GM19467 (cell line): Measurements from ENCODE around the gene TBX3.

ENCODE experiments used
- ATAC-seq: cut with Tn5 transposase; IDR thresholded peaks from one replicate; pipeline ENCODE4 v1.9.1; 2021; ENCODE audit warnings: mild to moderate bottlenecking, moderate library complexity; ENCODE audit not compliant: unreplicated experiment

The TBX3 gene

DNA sequence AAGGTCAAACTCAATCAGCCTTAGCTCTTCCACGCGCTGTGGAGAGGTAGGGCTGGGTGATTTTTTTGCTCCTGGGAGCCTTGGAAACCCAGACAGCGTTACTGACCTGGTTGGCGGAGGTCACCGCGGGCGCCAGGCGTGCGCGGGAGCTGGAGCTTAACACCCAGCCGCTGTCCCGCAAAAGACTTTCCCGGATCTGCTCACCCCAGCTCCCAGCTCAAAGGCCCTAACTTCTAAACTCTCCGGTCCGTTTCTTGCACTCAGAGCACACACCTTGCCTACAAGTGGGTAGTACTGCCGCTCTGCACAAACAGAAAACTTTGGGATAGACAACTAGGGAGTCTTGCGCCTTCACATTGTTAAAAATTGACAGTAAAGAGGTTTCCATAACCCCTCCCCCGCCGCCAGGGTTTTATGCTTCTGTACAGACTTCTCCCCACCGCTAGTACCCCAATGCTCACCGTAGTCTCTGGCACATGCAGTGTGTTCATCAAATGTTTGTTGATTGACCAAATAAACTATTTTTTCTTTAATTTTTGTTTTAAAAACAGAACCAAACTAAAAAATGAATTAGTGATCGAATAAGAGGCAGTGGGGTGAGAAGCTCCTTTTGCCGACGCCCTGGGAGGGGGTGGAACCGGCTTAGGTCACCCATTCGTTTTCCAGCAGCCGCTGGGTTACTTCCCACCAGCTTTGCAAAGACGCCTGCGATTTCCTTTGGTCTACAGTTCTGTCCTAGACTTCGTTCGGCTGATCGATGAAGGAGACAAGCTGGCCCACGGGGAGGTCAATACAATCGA lies 12.7 kb upstream of the TBX3 start:
- no peak for ATAC-seq

- no peak for ATAC-seq
Observed at GRCh38 chr12:114695305-114695592, 11.3 kb upstream of the TBX3 start.

DNA sequence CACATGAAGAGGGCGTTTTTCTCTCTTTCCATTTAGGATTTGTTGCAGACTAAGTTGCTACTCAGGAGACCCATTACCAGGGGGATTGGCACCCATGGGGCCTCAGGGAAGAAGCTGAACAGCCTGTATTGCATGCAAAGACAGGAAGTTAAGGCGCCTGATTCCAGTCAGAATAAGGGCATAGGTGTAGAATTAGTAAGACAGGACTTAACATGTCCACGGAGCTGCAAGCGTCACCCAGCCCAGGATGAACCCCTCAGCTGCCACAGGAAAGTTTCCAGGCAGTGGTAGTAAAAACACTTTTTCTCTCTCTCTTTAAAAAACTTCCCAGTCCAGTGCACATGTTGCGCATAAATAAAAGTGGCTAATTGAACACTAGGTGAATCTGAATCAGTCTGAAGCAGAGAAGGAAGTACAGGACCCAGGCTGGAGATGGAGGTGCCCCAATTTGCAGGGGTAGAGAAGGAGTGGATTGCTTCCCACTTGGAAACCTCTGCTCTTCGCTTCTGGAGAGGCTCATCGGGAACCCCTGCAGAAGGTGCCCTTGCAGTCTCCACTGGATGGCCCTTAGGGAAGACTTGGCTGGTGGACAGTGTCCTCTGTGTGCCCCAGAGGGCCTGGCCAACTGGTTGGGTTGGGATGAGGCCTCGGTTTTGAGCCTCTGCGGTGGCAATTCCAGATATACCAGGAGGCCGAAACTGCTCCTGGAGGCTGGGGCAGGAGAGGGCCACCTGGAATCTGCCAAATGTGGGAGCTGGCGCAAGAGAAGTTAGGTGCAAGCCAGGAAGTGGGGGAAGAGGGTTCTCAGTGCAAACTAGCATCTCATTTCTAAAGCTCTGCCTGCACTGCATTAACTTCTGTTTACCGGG lies 10.7 kb upstream of the TBX3 start:
- ATAC-seq = no peak

DNA sequence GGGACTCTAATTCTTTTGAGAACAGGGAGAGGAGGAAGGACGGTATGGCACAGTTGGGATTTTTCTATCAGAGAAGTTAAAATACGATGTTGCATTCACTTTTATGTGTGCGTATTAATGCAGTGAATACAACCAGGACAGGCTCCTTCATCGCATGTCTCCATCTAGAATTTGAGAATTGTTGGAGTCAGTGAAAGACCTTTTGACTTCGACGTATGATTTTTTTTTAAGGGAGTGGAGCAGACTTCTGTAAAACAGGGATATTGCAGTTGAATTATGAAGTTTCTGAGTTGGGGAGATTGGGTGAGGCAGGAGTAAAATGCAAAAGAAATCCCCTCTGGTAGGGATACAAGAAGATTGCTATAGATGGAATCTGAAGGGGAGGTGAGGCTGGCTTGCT lies 9.6 kb upstream of the TBX3 start:
- ATAC-seq = no peak

DNA sequence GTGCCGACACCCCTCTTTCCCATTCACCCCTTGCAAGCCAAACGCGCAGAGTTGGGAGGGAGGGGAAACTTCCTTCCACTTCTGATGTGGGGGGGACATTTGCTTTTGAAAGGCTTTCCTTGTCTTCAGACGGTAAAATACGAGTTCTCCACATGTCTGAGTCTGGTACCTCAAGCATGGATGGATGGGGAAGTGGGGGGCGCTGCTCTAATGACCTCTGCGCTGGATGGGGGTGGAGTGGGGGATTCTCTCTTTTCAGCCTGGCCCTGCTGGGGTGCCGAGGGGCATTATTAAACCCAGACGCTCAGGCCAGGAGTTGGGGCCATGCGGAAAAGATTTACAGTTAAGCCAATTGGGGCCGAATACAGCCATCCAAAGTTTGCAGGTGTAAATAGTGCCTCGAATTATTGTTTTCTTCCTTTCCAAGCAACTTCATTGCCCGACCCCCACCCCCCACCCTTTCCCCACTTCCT lies 9.1 kb upstream of the TBX3 start:
- no peak for ATAC-seq

- ATAC-seq = no peak
Observed at GRCh38 chr12:114692186-114693058, 8.4 kb upstream of the TBX3 start.

DNA sequence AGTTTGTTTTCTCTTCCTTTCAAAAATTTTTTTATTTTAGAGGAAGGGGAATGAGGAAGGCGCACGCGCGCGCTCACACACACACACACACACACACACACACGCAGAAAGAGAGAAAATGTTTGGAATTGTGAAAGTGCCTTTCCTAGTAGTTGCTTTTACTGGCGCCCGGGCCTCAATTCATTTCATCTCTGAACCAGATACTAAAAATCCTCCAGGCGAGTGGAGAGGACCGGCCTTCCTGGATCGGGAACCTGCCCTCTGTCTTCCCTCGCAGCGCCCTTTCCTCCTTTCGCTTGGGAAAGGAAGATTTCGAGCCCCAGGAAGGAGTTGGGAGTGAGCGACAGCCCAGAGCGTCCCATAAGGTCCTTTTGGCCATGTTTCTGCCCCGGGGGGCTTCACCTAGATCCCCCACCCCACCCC lies 7.8 kb upstream of the TBX3 start:
- ATAC-seq = no peak

DNA sequence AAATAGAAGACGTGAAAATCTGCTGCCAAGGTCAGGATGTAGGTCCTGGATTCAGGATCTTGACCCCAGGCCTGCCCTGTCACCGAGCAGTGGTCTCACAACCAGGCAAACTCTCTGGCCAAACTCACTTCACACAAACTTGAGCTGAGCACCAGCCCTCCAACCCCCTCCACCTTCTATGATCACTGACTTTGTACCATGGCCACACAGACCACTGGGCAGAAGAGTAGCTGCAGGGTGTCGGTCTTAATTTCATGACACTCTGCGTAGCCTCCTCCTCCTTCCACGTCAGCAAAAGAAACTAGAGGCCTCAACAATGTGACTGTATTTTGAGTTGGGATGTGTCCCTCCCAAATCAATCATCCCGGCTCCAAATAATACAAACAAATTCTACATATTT lies 7.2 kb upstream of the TBX3 start:
- no peak for ATAC-seq

- no peak for ATAC-seq
Observed at GRCh38 chr12:114690267-114691135, 6.5 kb upstream of the TBX3 start.

DNA sequence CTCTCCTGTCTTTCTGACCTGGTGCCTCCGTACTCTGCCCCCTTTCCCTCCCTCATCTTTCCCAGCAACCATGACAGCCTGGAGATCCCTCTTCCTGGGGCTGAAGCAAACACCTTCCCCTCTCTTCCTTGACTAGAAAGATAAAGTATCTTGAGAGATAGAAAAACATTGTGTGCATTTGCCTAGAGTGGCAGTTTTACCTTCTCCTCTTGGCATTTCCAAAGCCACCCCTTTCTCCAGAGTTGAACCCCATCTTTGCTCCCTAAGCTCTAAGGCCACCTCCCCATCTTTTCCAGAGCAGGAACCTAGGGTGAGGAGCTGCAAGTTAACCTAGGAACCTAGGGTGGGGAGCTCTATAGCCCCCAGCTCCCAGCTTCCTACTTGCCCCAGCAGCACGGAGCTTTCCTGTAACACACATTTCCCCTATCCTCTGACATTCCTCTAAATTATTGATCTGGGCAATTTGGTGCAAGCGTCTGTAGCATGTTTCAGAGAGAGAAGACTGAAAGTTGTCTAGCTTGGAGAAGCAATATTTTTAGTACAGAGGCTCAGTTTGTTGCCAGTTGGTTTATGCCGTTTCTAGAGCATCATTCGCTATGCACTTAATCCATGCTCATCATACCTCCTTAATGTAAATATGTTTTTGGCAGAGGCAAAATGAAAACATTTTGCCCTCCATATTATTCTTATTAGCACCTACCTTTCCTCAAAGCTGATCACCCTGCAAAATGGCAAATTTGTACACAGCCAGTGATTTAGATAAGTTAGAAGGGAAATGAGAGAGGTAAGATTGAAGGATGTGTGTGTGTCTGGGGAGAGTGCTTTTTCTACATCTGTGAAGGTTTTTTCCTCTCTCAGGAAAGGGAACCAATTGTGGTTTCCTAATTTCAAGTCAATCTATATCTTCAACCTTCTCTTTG lies 5.4 kb upstream of the TBX3 start:
- no peak for ATAC-seq

DNA sequence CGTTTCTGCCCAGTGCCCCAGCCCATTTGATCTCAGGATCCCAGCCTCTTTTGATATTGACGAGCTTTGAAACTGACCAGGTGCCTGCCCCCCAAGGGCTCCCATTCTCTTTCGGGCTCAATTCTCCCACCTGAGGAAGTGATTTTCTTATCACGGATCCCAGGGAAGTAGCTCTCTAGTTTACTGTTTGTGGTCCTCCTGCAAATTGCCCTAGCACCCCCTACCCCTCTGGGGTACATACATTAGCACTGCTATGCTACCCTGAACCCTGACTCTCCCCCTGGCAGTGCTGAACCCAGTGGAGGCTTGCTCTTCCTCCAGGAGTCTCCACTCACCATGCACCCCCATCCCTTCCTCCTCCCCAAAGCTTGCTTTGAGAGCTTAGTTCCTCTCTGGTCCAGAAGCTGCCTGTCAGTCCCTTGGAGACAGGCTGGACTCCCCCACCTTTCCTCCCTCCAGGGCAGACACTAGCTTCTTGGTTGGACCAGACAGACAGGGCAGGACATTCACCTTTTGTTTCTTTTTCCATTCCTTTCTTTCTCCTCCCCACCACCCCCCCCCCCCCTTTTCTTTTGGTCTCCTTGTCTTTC lies 4.4 kb upstream of the TBX3 start:
- no peak for ATAC-seq

DNA sequence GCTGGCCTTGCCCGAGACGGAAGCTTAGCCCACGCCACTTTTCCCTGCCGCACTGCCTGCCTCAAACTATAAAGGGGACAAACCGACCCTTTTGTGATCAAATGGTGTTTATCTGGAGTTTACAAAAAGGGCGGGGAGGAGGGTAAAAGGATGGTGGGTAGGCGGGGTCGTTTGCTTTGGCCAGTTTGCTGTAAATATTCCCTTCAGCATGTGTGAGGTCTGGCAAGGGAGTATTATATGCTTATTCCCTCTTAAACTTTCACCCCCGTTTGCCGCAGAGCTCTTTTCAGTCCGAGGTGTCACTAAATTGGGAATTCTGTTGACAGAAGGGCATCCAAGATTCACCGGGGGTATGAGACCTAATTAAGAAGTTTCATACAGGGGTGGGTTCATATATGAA lies 3.8 kb upstream of the TBX3 start:
- no peak for ATAC-seq

DNA sequence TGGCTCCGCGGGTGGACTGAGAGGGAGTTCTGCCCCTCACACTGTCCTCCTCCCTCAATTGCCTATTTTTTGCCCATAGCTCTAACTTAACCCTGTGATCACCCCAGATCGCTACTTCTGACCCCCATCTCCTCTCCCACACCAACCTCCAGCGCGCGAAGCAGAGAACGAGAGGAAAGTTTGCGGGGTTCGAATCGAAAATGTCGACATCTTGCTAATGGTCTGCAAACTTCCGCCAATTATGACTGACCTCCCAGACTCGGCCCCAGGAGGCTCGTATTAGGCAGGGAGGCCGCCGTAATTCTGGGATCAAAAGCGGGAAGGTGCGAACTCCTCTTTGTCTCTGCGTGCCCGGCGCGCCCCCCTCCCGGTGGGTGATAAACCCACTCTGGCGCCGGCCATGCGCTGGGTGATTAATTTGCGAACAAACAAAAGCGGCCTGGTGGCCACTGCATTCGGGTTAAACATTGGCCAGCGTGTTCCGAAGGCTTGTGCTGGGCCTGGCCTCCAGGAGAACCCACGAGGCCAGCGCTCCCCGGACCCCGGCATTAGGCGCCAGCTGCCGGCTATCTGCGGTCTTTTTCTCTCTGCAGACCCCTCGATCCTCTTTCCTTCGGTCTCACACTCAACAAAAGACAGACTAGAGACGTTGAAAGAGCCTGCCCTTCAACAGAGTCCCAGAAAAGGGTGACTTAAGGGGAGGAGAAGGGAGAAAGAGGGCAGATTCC lies 3.0 kb upstream of the TBX3 start:
- no peak for ATAC-seq

DNA sequence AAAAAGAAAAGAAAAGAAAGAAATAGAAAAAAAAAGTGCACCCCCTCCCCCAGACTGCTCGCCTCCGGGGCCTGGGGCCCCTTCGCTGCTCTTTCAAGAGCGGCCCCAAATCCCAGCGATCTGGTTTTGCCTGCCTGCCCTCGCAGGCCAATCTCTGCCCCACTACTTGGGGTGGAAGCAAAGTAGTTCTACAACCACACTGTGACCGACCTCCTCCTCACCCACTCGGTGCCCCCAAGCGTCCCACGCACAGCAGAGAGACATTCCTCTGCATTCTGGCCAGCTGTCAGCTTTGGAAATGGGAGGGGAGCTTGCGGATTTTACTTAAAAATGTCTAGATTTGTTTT lies 2.4 kb upstream of the TBX3 start:
- no peak for ATAC-seq

DNA sequence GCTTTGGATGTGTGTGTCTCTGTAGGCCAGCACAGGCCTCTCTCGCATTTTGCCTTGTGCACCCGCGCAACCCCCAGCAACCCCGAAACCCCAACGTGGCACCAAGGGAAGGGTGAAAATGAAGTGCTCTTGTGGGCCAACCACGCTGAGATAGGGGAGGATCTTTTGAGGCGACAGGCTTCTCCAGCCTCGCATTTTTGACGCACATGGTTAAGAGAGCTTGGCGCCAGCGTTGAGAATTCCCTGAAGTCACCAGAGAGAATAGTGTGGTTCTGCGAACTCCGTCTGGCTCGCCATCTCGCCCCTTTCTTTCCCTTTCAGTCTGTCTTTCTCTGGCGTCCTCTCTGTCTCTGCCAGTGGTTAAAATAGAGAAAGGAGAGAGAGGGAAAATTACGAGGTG lies 1.9 kb upstream of the TBX3 start:
- ATAC-seq = no peak

- no peak for ATAC-seq
Observed at GRCh38 chr12:114685320-114685781, 1.4 kb upstream of the TBX3 start.

- no peak for ATAC-seq
Observed at GRCh38 chr12:114684870-114685273, 897 bp upstream of the TBX3 start.

DNA sequence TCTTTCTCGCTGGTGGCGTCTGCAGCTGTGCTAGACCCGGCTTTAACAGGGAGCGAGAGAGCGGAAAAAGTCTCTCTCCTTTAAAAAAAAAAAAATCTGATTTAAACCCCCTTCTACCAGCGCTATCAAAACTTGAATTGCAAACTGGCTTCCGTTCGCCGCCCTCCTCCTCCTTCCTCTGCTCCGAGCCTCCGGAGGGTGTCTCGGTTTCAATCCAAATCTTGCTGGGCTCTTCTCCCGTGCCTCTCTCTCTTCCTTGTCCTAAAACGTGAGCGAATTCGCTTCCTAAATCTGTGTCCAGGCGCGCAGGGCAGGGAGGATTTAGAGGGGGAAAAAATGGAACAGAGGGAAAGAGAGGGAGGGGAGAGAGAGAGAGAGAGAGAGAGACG lies 272 bp downstream of the TBX3 start:
- no peak for ATAC-seq
